Osteoblast (primary cell): Measurements from ENCODE around the gene SPG7. TPM values are rescaled to one million over a fixed set of nuclear protein-coding genes. Genes with fewer than 3 reads are reported as not detected.

ENCODE experiments used
- DNase-seq: peaks from one replicate; pipeline ENCODE4 v3.0.0; 2011; ENCODE audit warnings: low spot score, mixed read lengths; ENCODE audit not compliant: insufficient read length; ENCODE audit errors: missing footprints
- H2AFZ ChIP-seq: 2 replicates; pipeline ENCODE4 v1.6.0; 2011; ENCODE audit warnings: mild to moderate bottlenecking, low read length
- H3K27ac ChIP-seq: 2 replicates; pipeline ENCODE4 v1.5.1; 2011; ENCODE audit warnings: mild to moderate bottlenecking, low read depth, low read length, moderate library complexity
- H3K27me3 ChIP-seq: 2 replicates; pipeline ENCODE4 v1.6.0; 2012; ENCODE audit warnings: mild to moderate bottlenecking, control low read depth, inconsistent platforms, low read length, moderate library complexity; ENCODE audit not compliant: insufficient read depth
- H3K36me3 ChIP-seq: 2 replicates; pipeline ENCODE4 v1.5.1; 2011; ENCODE audit warnings: mild to moderate bottlenecking, low read length, control low read depth, moderate library complexity; ENCODE audit not compliant: insufficient read depth
- H3K4me1 ChIP-seq: 2 replicates; pipeline ENCODE4 v1.5.1; 2011; ENCODE audit warnings: mild to moderate bottlenecking, low read length, control low read depth, moderate library complexity; ENCODE audit not compliant: insufficient read depth
- H3K4me2 ChIP-seq: 2 replicates; pipeline ENCODE4 v1.6.0; 2011; ENCODE audit warnings: mild to moderate bottlenecking, low read length; ENCODE audit not compliant: insufficient read depth
- H3K4me3 ChIP-seq: fragments of 200-600 bp; sonication (generic); 3 replicates; pipeline ENCODE4 v1.5.1; 2012; ENCODE audit warnings: mild to moderate bottlenecking, low read length, inconsistent platforms; ENCODE audit not compliant: insufficient read depth
- H3K79me2 ChIP-seq: 2 replicates; pipeline ENCODE4 v1.6.0; 2012; ENCODE audit warnings: mild to moderate bottlenecking, low read length, control low read depth, inconsistent platforms; ENCODE audit not compliant: insufficient read depth
- H3K9me3 ChIP-seq: 2 replicates; pipeline ENCODE4 v1.5.1; 2011; ENCODE audit warnings: low read depth, low read length, control low read depth
- H4K20me1 ChIP-seq: 2 replicates; pipeline ENCODE4 v1.6.0; 2012; ENCODE audit warnings: mild to moderate bottlenecking, low read length, control low read depth; ENCODE audit not compliant: insufficient read depth
- CTCF ChIP-seq: IDR thresholded peaks from 2 replicates; pipeline ENCODE4 v1.5.1; 2011; ENCODE audit warnings: mild to moderate bottlenecking, low read depth, low read length, moderate library complexity; ENCODE audit errors: extremely low read depth
- small RNA-seq: library from RNA; depleted of rRNA; stranded (forward); fragments of <200 nt; gene quantifications from one replicate; pipeline ENCODE3, GENCODE V24; 2012
- total RNA-seq: library from RNA; depleted of rRNA; stranded (reverse); fragments of >200 nt; gene quantifications from 2 replicates; pipeline ENCODE4 v1.2.3, GENCODE V29; 2012

Gene SPG7
- total RNA-seq, 1 donor, result 85.8 TPM

DNA sequence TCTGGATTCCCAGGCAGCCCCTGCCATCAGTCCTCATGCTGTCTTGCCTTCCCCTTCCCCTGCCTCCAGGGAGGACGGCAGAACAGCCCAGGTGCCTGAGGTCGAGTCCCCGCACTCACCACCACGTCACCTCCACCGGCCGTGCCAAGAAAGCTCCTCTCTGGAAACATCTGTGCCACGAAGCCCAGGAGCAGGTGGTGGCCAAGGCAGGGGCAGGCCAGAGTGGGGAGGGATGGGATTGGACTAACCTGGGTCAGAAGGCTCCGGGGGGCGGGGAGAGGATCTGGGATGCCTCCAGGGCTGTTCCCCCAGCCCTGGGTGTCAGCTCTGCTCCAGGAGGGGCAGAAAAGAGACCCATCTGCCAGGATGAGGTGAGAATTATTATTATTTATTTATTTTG lies 97.8 kb downstream of the SPG7 start:
- Histone ChIP-seq H3K4me2 (no peak overlapping the region), H3K4me3 (no peak overlapping the region), H3K27ac (no peak overlapping the region), H3K27me3 (no peaks in the 10 kb centered on the region), H4K20me1 (no peaks in the 10 kb centered on the region), H3K9me3 (no peaks in the 10 kb centered on the region), H3K4me1 (peaks cover 18% of the 10 kb centered on the region), H3K36me3 (no peaks in the 10 kb centered on the region), H3K79me2 (no peaks in the 10 kb centered on the region), H2AFZ (no peak overlapping the region)
- DNase-seq, result no peak
- TF ChIP-seq CTCF, result no peak

Small RNA genes within 50 kb of the gene (small RNA-seq; reads per million reads assigned to genes)
- gene SNORD68, result not detected

Other genes with a start within 250 kb of the SPG7 start
- gene ANKRD11, start 17.8 kb upstream of the SPG7 start, total RNA-seq, result 78.4 and 97.4 TPM in 2 replicates
- 2,112 and 2,440 TPM in 2 replicates for gene RPL13, start 52.3 kb downstream of the SPG7 start, total RNA-seq
- 7.2 and 21.8 TPM in 2 replicates for gene CPNE7, start 67.4 kb downstream of the SPG7 start, total RNA-seq
- 0.29 and 0.36 TPM in 2 replicates for gene DPEP1, start 105.2 kb downstream of the SPG7 start, total RNA-seq
- gene CHMP1A, start 149.3 kb downstream of the SPG7 start, total RNA-seq, result 101 and 110 TPM in 2 replicates
- 3.2 and 3.3 TPM in 2 replicates for gene SPATA33, start 149.4 kb downstream of the SPG7 start, total RNA-seq
- 24.8 and 37.6 TPM in 2 replicates for gene CDK10, start 178.3 kb downstream of the SPG7 start, total RNA-seq
- gene SPATA2L, start 193.3 kb downstream of the SPG7 start, total RNA-seq, result 12.1 and 14.8 TPM in 2 replicates
- gene VPS9D1, start 212.5 kb downstream of the SPG7 start, total RNA-seq, result 13.3 and 14.5 TPM in 2 replicates
- gene ZNF276, start 213.1 kb downstream of the SPG7 start, total RNA-seq, result 11.5 and 12.3 TPM in 2 replicates